Testis (tissue), 2 donors: ENCODE results near the gene RNF183.

ENCODE experiments used
- POLR2A ChIP-seq: fragments of 450-650 bp; IDR thresholded peaks from one replicate; pipeline ENCODE4 v1.6.1; 2017; ENCODE audit warnings: antibody characterized with exemption, mild to moderate bottlenecking, moderate library complexity
- TF ChIP-seq, protein P1 (sequence below), 3 experiments: fragments of 450-650 bp in 2 of 3; fragments of 200-600 bp in 1 of 3; sonication (generic) in 1 of 3; IDR thresholded peaks; one replicate each; pipeline ENCODE4 v1.5.1; 2016 to 2019; ENCODE audit warnings: antibody characterized with exemption in 3 of 3, mild to moderate bottlenecking in 2 of 3, moderate library complexity in 1 of 3

GRCh38 chr9:113255438-113255837 is 47.7 kb downstream of the RNF183 start:
- TF ChIP-seq, protein P1, sequence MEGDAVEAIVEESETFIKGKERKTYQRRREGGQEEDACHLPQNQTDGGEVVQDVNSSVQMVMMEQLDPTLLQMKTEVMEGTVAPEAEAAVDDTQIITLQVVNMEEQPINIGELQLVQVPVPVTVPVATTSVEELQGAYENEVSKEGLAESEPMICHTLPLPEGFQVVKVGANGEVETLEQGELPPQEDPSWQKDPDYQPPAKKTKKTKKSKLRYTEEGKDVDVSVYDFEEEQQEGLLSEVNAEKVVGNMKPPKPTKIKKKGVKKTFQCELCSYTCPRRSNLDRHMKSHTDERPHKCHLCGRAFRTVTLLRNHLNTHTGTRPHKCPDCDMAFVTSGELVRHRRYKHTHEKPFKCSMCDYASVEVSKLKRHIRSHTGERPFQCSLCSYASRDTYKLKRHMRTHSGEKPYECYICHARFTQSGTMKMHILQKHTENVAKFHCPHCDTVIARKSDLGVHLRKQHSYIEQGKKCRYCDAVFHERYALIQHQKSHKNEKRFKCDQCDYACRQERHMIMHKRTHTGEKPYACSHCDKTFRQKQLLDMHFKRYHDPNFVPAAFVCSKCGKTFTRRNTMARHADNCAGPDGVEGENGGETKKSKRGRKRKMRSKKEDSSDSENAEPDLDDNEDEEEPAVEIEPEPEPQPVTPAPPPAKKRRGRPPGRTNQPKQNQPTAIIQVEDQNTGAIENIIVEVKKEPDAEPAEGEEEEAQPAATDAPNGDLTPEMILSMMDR (IDR thresholded peaks at IDR 0.05), result no peak
- no peak for TF ChIP-seq POLR2A
